GM19239 (cell line): ENCODE results near the gene C16orf86.
"Not testable (repeated sequence)": the region's sequence is repeated elsewhere in the genome, so short reads cannot be mapped to it uniquely, and the experiment has no call there.

Experiments
- DNase-seq: peaks from one replicate; pipeline ENCODE4 v3.0.0; 2011; ENCODE audit warnings: low spot score; ENCODE audit not compliant: insufficient read length
- FAIRE-seq: peaks from 2 replicates; lab custom pipeline; 2011; peaks lifted over from hg19 to GRCh38; lab: Jason Lieb, UNC

The C16orf86 gene

DNA sequence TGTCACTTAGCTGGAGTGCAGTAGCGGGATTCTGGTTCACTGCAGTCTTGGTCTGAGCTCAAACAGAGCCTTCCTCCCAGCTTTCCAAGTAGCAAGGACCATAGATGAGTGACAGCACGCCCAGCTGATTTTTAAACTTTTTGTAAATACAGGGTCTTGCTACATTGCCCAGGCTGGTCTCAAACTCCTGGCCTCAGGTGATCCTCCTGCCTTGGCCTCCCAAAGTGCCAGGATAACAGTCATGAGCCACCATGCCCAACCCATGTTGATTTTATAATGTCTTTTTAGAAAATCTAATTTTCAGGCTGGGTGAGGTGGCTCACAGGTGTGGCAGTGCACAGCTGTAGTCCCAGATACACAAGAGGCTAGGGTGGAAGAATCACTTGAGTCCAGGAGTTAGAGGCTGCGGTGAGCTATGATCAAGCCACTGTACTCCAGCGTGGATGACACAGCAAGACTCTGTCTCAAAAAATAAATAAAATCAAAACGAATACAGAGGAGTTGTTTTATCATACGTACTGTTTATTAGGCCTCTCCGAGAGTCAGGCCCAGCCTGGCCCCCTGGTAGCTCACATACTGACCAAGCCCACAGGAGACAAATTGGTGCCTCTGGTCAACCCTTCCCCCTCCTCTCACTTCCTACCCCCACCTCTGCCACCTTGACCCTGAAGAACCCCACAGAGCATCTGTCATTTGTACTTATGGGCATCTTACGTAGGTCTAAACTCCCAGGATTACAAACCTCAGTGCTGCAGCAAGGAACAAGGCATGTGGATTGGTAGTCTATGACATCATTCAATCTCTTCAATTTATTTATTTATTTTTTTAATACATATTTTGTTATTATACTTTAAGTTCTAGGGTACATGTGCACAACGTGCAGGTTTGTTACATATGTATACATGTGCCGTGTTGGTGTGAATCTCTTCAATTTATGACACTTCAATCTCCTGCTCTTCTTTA lies 13.6 kb downstream of the C16orf86 start:
- DNase-seq (no peak), FAIRE-seq (no peak)

DNA sequence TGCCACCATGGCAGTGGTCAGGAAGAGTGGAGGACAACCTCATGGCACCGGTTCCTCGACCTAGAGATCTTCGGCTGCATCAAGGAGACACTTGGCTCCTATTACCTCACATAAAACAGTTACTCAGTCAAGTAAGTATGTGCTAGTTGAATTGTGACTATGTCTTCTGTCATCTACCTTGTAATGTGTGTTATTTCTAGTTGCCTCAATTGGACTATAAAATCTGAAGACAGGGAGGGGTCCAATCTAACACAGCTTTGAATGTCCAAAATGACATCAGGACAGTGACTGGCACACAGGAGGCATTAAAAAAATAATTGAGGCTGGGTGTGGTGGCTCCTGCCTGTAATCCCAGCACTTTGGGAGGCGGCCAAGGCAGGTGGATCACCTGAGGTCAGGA lies 17.2 kb downstream of the C16orf86 start:
- FAIRE-seq (no peak), DNase-seq (no peak)

DNA sequence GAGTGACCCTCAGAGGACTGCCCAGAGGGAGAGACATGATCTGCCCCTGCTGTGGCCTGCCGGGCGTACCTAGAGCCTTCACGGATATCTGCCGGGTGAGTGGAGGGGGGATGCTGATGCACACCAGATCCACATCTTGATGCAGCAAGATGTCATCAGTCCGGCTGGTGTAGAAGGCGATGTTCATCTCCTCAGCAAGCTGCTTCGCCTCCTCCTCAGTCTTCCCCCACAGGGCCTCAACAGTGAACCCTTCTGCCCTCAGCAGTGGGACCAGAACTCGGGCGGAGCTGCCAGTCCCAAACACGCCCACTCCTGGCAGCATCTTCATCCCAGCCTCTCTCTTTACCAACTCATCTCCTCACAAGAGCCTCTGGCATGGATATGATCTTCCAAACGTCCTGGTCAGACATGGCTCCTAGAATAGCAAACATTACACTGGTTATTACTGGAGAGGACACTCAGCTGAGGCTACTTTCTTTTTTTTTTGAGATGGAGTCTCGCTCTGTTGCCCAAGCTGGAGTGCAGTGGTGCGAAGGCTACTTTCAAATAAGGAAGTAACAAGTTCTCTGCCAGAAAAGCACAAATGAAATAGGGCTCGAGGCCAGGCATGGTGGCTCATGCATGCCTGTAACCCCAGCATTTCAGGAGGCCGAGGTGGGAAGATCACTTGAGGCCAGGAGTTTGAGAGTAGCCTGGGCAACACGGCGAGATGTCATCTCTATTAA lies 18.9 kb downstream of the C16orf86 start:
- FAIRE-seq (peak; percentile 26), DNase-seq (no peak)

DNA sequence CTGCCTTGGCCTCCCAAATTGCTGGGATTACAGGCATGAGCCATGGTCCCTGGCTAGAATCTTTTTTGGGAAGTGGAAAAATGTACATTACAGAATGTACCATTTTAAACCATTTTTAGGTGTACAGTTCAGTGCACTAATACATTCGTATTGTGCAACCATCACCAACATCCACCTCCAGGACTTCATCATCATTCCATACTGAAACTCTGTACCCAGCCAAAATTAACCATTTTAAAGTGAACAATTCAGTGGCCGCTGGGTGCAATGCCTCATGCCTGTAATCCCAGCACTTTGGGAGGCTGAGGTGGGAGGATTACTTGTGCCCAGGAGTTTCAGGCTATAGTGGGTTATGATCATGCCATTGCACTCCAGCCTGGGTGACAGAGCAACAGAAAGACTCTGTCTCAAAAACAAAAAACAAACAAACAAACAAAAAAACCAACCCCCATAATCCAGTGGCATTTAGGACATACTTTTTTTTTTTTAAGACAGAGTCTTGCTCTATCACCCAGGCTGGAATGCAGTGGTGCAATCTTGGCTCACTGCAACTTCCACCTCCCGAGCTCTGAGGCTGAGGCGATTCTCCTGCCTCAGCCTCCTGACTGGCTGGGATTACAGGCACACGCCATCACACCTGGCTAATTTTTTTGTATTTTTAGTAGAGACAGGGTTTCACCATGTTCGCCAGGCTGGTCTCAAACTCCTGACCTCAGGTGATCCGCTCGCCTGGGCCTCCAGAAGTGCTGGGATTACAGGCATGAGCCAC lies 27.1 kb downstream of the C16orf86 start:
- not testable (repeated sequence) for DNase-seq, FAIRE-seq

DNA sequence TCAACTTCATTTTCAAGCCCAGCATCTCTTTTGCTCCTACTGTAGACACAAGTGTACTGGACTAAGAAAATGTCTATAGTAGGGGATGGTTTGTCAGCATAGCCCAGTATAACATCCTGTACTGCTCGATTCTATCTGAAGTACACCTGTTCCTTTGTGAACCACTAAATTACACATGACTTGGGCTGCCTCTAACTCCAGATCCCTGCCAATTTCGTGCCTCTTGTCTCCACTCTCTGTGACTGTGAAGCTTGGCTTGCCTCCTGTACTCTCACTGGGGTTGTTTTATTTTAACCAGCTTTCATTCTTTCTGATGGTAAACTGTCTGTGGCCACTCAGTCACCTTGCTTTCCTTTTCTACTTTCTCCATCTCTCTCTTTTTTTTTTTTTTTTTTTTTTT lies 28.0 kb downstream of the C16orf86 start:
- DNase-seq: no peak
- no peak for FAIRE-seq

DNA sequence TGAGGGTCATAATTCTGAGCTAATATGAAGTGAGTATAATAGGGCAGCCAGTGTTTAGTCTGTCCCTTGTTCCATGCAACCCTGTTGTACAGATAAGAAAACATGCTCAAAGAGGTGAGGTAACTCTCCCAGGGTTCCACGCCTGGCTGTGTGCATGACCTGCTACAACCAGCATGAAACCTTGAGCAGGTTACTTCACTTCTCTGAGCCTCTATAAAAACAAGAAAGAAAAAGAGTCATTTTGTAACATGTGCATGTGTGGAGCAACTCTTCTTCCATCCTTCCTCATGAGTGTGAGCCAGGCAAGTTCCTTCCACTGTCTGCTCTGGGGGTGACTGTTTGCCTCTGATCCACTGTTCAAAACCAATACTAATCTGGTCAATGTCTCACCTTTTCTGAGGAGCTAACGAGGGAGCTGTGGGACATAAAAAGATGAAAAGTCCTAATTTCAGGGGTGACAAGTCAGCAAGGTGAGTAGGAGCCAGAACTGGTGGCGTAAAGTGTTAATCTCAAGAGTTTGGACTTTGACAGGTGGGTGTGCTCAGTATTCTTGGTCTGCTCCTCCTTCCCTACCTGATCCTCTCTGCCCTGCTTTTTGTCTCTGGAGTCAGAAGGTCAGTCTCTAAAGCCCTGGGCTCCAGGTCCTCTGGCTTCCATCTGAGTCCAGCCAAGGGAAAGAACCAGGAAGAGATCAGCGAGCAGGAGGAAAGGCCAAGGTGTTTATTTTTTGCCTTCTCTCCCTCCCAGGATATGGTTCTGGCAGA lies 31.0 kb downstream of the C16orf86 start:
- DNase-seq: no peak
- FAIRE-seq: no peak

DNA sequence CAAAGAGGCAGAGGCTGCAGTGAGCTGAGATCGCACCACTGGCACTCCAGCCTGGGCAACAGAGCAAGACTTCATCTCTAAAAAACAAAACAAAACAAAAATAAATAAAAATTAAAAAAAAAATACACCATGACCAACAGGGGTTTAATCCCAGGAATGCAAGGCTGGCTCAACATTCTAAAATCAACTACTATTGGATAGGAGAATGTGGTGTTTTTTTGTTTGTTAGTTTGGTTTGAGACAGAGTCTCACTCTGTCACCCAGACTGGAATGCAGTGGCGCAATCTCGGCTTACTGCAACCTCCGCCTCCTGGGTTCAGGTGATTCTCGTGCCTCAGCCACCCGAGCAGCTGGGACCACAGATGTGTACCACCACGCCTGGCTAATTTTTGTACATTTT lies 32.7 kb downstream of the C16orf86 start:
- no peak for DNase-seq
- no peak for FAIRE-seq

DNA sequence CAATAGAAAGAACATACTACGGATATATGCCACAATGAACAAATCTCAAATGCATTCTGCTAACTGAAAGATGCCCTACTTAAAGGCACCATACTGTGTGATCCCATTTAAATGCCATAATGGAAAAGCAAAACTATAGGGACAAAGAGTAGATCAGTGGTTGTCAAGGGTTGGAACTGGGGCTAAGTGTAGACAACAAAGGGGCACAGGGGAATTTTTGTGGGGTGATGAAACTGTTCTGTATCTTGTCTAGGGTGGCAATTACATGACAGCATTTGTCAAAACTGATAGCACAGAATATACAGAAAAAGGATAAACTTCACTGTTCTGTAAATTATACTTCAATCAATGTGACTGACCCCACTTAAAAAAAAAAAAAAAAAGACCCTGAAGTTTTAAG lies 34.8 kb downstream of the C16orf86 start:
- FAIRE-seq: no peak

DNA sequence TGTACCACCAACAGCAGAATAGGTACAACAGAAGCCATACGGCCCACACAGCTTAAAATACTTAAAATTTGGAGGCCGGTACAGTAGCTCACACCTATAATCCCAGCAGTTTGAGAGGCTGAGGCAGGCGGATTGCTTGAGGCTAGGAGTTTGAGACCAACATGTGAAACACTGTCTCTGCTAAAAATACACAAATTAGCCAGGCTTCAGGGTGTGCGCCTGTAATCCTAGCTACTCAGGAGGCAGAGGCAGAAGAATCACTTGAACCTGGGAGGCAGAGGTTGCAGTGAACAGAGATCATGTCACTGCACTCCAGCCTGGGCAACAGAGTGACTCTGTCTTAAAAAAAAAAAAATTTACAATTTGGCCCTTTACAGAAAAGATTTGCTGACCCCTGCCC lies 35.5 kb downstream of the C16orf86 start:
- FAIRE-seq: no peak

More for the DNA sequence above, 34.8 kb downstream of the C16orf86 start:
- no peak for DNase-seq

DNA sequence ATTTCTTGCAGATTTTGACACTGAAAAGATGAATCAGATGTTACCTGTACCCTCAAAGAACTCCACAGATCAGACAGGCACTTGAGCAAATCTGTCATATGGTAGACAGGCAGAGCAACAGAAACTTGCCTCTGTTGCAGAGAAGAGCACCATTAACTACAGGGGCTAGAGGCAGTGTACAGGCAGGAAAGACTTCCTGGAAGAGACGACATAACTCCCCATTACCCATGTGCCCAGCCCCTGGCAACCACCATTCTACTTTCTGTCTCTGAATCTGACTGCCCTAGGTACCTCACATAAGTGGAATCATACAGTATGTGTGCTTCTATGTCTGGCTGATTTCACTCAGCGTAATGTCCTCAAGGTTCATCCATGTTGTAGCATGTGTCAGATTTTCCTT lies 37.0 kb downstream of the C16orf86 start:
- FAIRE-seq (no peak), DNase-seq (no peak)

More for the DNA sequence above, 35.5 kb downstream of the C16orf86 start:
- DNase-seq: no peak

DNA sequence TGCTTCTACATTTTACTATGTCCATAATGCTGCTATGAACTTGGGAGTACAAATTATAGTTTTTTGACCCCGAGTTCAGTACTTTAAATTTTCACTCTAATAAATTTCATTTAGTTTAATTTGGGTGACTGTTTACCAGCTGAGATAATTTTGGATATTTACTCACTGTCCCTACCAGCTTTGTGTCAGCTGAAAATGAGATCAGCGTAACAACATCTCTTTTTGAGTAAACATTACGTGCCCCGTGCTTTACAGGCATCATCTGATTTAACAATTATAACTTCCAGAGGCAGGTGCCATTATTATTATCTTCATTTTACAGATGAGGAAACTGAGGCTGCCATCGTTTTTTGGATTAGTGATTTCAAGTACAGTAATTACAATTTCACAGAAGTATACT lies 37.5 kb downstream of the C16orf86 start:
- DNase-seq (no peak), FAIRE-seq (no peak)

DNA sequence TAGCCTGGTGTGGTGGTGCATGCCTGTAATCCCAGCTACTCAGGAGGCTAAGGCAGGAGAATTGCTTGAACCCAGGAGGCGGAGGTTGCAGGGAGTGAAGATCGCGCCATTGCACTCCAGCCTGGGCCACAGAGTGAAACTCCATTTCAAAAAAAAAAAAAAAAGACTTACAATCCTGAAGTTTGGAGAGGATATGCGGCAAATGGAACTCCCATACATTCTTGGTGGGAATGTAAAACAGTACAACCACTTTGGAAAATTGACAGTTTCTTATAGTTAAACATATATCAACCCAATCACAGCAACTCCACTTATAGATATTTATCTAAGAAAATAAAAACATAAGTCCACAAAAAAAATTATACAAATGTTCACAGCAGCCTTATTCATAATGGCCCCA lies 40.6 kb downstream of the C16orf86 start:
- DNase-seq (no peak), FAIRE-seq (no peak)

DNA sequence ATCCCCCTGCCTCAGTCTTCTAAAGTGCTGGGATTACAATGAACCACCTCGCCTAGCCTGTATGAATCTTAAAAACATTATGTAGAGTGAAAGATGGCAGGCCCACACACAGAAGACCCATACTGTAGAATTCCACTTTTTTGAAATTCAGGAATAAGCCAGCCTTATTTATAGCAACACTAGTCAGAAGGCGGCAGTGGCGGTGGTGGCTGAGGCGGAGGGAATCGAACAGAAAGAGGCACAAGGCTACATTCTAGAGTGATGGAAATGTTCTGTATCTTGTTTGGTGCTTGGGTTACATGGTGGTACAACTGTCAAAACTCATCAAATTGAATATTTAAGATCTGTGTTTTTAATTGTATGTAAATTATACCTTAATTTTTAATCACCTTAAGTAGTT lies 41.2 kb downstream of the C16orf86 start:
- DNase-seq (no peak), FAIRE-seq (no peak)

DNA sequence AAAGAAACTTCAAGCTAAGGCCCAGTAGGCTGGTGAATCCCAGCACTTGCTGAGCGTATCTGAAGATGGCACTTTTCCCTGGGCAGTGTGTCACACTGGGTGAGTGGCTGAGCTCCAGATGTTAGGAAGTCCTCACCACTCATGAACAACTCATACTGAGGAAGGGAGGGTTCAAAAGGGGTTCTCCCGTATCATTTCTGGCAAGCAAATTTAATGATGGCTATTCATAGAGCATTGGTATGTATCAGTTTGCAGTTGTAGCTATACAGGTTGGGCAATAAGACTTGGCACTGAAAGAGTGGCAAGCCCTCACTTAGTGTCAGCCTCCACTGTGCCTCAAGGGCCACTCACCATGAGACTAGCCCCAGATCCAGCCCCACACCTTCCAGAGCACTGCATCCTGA lies 41.8 kb downstream of the C16orf86 start:
- DNase-seq (no peak), FAIRE-seq (no peak)

DNA sequence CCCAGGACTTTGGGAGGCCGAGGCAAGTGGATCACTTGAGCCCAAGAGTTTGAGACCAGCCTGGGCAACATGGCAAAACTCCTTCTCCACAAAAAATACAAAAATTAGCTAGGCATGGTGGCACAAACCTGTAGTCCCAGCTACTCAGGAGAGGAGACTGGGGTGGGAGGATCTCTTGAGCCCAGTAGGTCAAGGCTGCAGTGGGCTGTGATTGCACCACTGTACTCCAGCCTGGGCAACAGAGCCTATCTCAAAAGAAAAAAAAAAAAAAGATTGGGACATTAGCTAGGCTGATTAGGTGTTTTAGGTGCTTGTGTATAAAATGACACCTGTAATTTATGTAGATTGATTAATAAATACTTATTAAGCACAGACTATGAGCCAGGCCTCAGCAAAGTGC lies 42.4 kb downstream of the C16orf86 start:
- no peak for DNase-seq
- no peak for FAIRE-seq

DNA sequence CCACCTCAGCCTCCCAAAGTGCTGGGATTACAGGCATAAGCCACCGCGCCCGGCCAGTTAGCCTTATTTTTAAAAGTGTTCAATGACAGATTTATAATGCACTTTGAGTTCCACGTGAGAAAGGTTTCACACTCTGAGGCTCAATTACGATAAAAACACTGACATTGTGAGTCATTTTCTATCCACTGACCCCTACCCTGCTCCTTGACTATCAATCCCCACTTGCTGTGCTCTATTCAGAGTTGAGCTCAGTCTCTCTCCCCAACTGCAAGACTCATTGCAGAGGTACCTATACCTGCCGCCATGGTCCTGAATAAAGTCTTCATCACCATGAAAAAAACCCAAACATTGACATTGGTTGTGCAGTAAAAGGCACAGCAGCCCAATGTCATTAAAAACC lies 44.0 kb downstream of the C16orf86 start:
- FAIRE-seq (no peak), DNase-seq (no peak)

DNA sequence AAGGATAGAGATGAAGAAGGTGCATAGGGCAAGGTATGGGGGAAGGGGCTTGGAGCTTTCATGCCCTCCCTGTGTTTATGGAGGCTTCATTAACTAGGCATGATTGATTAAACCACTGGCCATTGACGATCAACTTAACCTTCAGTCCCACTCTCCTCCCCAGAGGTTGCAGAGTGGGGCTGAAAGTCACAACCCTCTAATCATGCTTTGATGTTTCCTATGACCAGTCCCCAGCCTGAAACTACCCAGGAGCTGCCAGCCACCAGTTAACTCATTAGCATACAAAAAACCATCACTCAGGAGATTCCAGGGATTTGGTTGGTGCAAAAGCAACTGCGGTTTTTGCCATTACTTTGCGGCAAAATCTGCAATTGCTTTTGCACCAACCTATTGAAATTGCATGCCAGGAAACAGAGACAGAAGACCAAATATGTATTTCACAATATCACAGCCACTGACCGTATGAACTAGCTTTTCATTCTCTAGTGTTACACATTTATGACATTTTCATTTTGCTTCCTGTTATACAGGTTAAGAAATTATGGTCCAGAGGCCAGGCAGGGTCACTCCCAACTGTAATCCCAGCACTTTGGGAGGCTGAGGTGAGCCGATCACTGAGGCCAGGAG lies 47.1 kb downstream of the C16orf86 start:
- FAIRE-seq (no peak), DNase-seq (no peak)

DNA sequence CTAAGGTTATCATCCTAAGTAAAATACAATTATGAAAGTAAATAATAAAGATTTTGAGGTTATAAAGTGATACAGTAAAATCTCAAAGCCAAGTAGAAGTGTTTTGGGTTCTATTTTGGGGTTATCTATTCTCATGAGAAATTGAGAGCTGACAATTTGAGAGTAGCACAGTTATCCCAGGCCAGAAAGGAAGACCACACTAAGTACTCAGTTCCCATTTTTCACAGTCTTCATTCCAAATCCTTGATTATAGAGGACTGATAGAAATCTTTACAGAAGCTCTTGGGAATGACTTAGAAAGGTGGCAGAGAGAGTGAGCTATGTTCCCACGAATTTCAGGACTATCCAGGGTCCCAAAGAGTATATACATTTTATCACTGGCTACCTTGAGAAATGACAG lies 47.9 kb downstream of the C16orf86 start:
- no peak for DNase-seq
- no peak for FAIRE-seq

DNA sequence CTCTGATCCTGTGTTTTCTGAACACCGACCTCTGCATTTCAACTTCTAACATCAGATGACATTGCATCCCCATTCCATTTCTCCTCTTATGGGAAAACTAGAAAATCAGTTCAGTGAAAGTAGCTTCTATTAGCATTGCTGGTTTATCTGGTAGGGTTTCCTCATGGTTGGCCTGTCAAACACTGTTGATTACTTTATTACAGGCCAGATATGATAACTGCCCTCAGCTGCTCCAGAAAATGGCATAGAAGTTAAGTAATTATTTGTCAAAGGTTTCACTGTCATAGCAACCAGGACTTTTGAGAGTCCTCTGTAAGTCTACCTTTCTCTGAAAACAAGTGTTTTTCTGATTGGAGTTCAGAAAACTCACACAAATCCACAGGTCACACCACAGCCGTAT lies 49.5 kb downstream of the C16orf86 start:
- DNase-seq (no peak), FAIRE-seq (no peak)
